ENCODE results near the gene ACY1. TPM values are rescaled to one million over a fixed set of nuclear protein-coding genes. Genes with fewer than 3 reads are reported as not detected.

The ACY1 gene
- total and polyA plus RNA-seq, 2 of the 13 experiments (the other 11 are each of a cell fraction or from before 2014, with no cell fraction given), result 113 to 162 TPM

DNA sequence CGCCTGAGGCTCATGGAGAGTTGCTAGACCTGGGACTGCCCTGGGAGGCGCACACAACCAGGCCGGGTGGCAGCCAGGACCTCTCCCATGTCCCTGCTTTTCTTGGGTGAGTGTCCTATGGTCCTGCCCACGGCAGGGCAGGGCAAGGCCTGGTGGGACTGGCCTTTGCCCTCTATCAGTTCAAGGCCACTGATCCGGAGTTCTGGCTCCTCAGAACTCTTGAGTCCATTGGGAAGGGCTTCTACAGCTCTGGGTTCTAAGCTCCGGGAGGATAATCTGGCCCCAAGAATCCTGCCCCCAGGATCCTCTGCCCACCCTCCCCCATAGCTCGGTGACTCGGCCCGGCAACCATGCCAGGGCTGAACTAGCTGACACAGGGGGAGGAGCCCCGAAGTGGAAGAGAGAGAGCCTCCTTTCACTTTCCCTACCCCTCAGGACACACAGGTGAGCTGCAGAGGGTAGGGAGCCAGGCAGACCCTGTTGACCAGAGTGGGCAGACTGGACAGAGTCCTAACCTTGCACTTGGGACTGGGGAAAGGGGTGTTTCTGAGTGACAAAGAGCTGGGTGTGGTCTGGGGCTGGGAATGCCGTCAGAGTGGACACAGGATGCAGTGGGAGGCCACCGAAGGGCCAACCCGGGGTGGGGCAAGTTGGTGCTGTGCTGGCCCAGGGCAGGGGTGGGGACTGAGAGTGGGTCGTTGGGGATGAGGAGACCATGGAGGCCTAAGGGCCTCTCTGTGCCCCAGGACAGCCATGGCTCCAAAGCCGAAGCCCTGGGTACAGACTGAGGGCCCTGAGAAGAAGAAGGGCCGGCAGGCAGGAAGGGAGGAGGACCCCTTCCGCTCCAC is 40.5 kb upstream of the ACY1 start (continued):
- TF ChIP-seq NONO (IDR thresholded peaks at IDR 0.05) (no peak), NONO (CRISPR knock-in tag; conservative IDR thresholded peaks at IDR 0.05) (no peak; the same call in 1 of the 2 replicates), FOXP1 (IDR thresholded peaks at IDR 0.05) (no peak), FOXP1 (CRISPR knock-in tag; IDR thresholded peaks at IDR 0.05) (no peak), ZNF841 (CRISPR knock-in tag; IDR thresholded peaks at IDR 0.05; ENCODE audit: borderline replicate concordance) (no peak), CC2D1A (CRISPR knock-in tag; IDR thresholded peaks at IDR 0.05) (no peak), HOXA9 (CRISPR knock-in tag; IDR thresholded peaks at IDR 0.05; ENCODE audit: borderline replicate concordance) (no peak), ZNF274 (CRISPR knock-in tag; IDR thresholded peaks at IDR 0.05) (no peak), ZNF749 (CRISPR knock-in tag; IDR thresholded peaks at IDR 0.05; ENCODE audit: borderline replicate concordance) (no peak), ZNF660 (CRISPR knock-in tag; IDR thresholded peaks at IDR 0.05; ENCODE audit: borderline replicate concordance, low read depth) (no peak), SMYD3 (CRISPR knock-in tag; IDR thresholded peaks at IDR 0.05) (0 out of 2 replicates have a peak, but pooled peaks have one; percentile 70), ZGPAT (CRISPR knock-in tag; IDR thresholded peaks at IDR 0.05) (peak; percentile 9; the same call in 1 of the 2 replicates), NFYB (CRISPR knock-in tag; IDR thresholded peaks at IDR 0.05) (no peak), ETS1 (CRISPR knock-in tag; IDR thresholded peaks at IDR 0.05) (no peak), GMEB2 (CRISPR knock-in tag; IDR thresholded peaks at IDR 0.05; ENCODE audit: low read depth) (no peak), TBL1XR1 (IDR thresholded peaks at IDR 0.05; ENCODE audit: borderline replicate concordance, low read length, partially characterized antibody) (no peak), KLF6 (CRISPR knock-in tag; IDR thresholded peaks at IDR 0.05) (no peak), ATF1 (CRISPR knock-in tag; IDR thresholded peaks at IDR 0.05) (no peak), ZBTB34 (CRISPR knock-in tag; IDR thresholded peaks at IDR 0.05) (peak; percentile 24; the same call in 1 of the 2 replicates), MTF2 (CRISPR knock-in tag; IDR thresholded peaks at IDR 0.05; ENCODE audit: borderline replicate concordance) (no peak)
- TF ChIP-seq, protein P1, sequence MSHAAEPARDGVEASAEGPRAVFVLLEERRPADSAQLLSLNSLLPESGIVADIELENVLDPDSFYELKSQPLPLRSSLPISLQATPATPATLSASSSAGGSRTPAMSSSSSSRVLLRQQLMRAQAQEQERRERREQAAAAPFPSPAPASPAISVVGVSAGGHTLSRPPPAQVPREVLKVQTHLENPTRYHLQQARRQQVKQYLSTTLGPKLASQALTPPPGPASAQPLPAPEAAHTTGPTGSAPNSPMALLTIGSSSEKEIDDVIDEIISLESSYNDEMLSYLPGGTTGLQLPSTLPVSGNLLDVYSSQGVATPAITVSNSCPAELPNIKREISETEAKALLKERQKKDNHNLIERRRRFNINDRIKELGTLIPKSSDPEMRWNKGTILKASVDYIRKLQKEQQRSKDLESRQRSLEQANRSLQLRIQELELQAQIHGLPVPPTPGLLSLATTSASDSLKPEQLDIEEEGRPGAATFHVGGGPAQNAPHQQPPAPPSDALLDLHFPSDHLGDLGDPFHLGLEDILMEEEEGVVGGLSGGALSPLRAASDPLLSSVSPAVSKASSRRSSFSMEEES (CRISPR knock-in tag; IDR thresholded peaks at IDR 0.05), result no peak
- TF ChIP-seq, protein P2, sequence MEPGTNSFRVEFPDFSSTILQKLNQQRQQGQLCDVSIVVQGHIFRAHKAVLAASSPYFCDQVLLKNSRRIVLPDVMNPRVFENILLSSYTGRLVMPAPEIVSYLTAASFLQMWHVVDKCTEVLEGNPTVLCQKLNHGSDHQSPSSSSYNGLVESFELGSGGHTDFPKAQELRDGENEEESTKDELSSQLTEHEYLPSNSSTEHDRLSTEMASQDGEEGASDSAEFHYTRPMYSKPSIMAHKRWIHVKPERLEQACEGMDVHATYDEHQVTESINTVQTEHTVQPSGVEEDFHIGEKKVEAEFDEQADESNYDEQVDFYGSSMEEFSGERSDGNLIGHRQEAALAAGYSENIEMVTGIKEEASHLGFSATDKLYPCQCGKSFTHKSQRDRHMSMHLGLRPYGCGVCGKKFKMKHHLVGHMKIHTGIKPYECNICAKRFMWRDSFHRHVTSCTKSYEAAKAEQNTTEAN (CRISPR knock-in tag; conservative IDR thresholded peaks at IDR 0.05), result no peak

Measured in HepG2 (cell line).